ENCODE results near the gene PHLDB3.
A peak's percentile ranks its signal among the peaks of the same experiment; 100 is the strongest.

The PHLDB3 gene

GRCh38 chr19:43496960-43497359 is 7.6 kb downstream of the PHLDB3 start:
- DNase-seq, result no peak

GRCh38 chr19:43495082-43495481 is 9.5 kb downstream of the PHLDB3 start:
- DNase-seq, result no peak

- no peak for DNase-seq
Measured at GRCh38 chr19:43490759-43491158, 13.8 kb downstream of the PHLDB3 start.

GRCh38 chr19:43489979-43490599 is 14.5 kb downstream of the PHLDB3 start:
- DNase-seq, result no peak

GRCh38 chr19:43489310-43489709 is 15.2 kb downstream of the PHLDB3 start:
- no peak for DNase-seq

- DNase-seq, result no peak
Measured at GRCh38 chr19:43488179-43488578, 16.4 kb downstream of the PHLDB3 start.

- no peak for DNase-seq
Measured at GRCh38 chr19:43486412-43486811, 18.1 kb downstream of the PHLDB3 start.

- DNase-seq, result no peak
Measured at GRCh38 chr19:43485951-43486350, 18.6 kb downstream of the PHLDB3 start.

GRCh38 chr19:43483281-43483680 is 21.3 kb downstream of the PHLDB3 start:
- no peak for DNase-seq

GRCh38 chr19:43482193-43482592 is 22.4 kb downstream of the PHLDB3 start:
- DNase-seq, result no peak

GRCh38 chr19:43481701-43482100 is 22.8 kb downstream of the PHLDB3 start:
- no peak for DNase-seq

GRCh38 chr19:43480574-43480973 is 24.0 kb downstream of the PHLDB3 start:
- no peak for DNase-seq

- DNase-seq, result no peak
Measured at GRCh38 chr19:43479961-43480561, 24.5 kb downstream of the PHLDB3 start.

GRCh38 chr19:43479226-43479625 is 25.3 kb downstream of the PHLDB3 start:
- no peak for DNase-seq

- DNase-seq, result no peak
Measured at GRCh38 chr19:43478323-43478722, 26.2 kb downstream of the PHLDB3 start.

GRCh38 chr19:43476606-43477005 is 27.9 kb downstream of the PHLDB3 start:
- no peak for DNase-seq

- peak; percentile 94 to 98 for DNase-seq
Measured at GRCh38 chr19:43474986-43475705, 29.4 kb downstream of the PHLDB3 start.

- DNase-seq, result no peak
Measured at GRCh38 chr19:43474487-43474886, 30.1 kb downstream of the PHLDB3 start.

- no peak for DNase-seq
Measured at GRCh38 chr19:43471091-43471490, 33.5 kb downstream of the PHLDB3 start.

GRCh38 chr19:43470288-43470687 is 34.3 kb downstream of the PHLDB3 start:
- peak; percentile 18 to 80 for DNase-seq

GRCh38 chr19:43469160-43469480 is 35.4 kb downstream of the PHLDB3 start:
- DNase-seq, result peak in 1 of 2 experiments; percentile 12

GRCh38 chr19:43468354-43469159 is 36.0 kb downstream of the PHLDB3 start:
- DNase-seq, result no peak

GRCh38 chr19:43467730-43468129 is 36.8 kb downstream of the PHLDB3 start:
- DNase-seq, result no peak

GRCh38 chr19:43467276-43467675 is 37.3 kb downstream of the PHLDB3 start:
- no peak for DNase-seq
